Panc1 (cell line): ENCODE data around the gene HTR1E.

ENCODE experiments used
- CTCF ChIP-seq: fragments of 450-650 bp; IDR thresholded peaks from 2 replicates; pipeline ENCODE4 v1.5.1; 2017; ENCODE audit warnings: mild to moderate bottlenecking
- POLR2AphosphoS5 ChIP-seq: IDR thresholded peaks from 2 replicates; pipeline ENCODE4 v1.6.1; 2012; ENCODE audit warnings: mild to moderate bottlenecking, low read depth, low read length, moderate library complexity
- REST ChIP-seq, 2 experiments: IDR thresholded peaks; 2 replicates each; pipeline ENCODE4 v1.6.1; 2011 to 2012; ENCODE audit warnings: low read depth in 2 of 2, control low read depth in 1 of 2, low read length in 1 of 2, mild to moderate bottlenecking in 1 of 2, moderate library complexity in 1 of 2; ENCODE audit not compliant: insufficient read depth in 1 of 2
- SIN3A ChIP-seq: IDR thresholded peaks from 2 replicates; pipeline ENCODE4 v1.6.1; 2012; ENCODE audit warnings: low read depth, mild to moderate bottlenecking, low read length, moderate library complexity, borderline replicate concordance; ENCODE audit not compliant: insufficient read depth

- no peak for TF ChIP-seq SIN3A
- no peak for TF ChIP-seq CTCF
- TF ChIP-seq POLR2AphosphoS5, result no peak
- no peak for TF ChIP-seq REST (IDR thresholded peaks at IDR 0.05; ENCODE audit: insufficient read depth in 1 of 2, low read depth in 2 of 2, low read length in 1 of 2)
Measured at GRCh38 chr6:87001494-87001893, 64.2 kb downstream of the HTR1E start.
